GM10847 (cell line): ENCODE data around the gene NLRP6.

ENCODE experiments used
- POLR2A ChIP-seq: IDR thresholded peaks from 2 replicates; pipeline ENCODE4 v1.6.1; 2011; ENCODE audit not compliant: insufficient read length; ENCODE audit errors: extremely low read depth

Gene NLRP6

GRCh38 chr11:272195-272930 lies 5.8 kb upstream of the NLRP6 start:
- no peak for TF ChIP-seq POLR2A

GRCh38 chr11:272931-273198 lies 5.3 kb upstream of the NLRP6 start:
- TF ChIP-seq POLR2A, result no peak

- TF ChIP-seq POLR2A, result no peak
Measured at GRCh38 chr11:276219-276618, 2.0 kb upstream of the NLRP6 start.

- no peak for TF ChIP-seq POLR2A
Measured at GRCh38 chr11:279040-279965, 1.1 kb downstream of the NLRP6 start.

GRCh38 chr11:279966-280705 lies 1.9 kb downstream of the NLRP6 start:
- TF ChIP-seq POLR2A, result no peak

GRCh38 chr11:280706-281485 lies 2.7 kb downstream of the NLRP6 start:
- no peak for TF ChIP-seq POLR2A

- TF ChIP-seq POLR2A, result no peak
Measured at GRCh38 chr11:281486-282161, 3.4 kb downstream of the NLRP6 start.

GRCh38 chr11:282171-282570 lies 4.0 kb downstream of the NLRP6 start:
- no peak for TF ChIP-seq POLR2A

GRCh38 chr11:282630-283360 lies 4.6 kb downstream of the NLRP6 start:
- no peak for TF ChIP-seq POLR2A

GRCh38 chr11:283405-284104 lies 5.3 kb downstream of the NLRP6 start:
- no peak for TF ChIP-seq POLR2A

- TF ChIP-seq POLR2A, result no peak
Measured at GRCh38 chr11:284105-285020, 6.2 kb downstream of the NLRP6 start.
